Suprapubic skin (tissue), 4 donors: Measurements from ENCODE around the gene SOCS3.

Experiments
- EP300 ChIP-seq: sonication (generic); formaldehyde crosslinking; IDR thresholded peaks from one replicate; pipeline ENCODE4 v1.6.1; 2017; ENCODE audit warnings: antibody characterized with exemption
- POLR2AphosphoS5 ChIP-seq, 3 donors: sonication (generic); formaldehyde crosslinking; IDR thresholded peaks; one replicate each; pipeline ENCODE4 v1.6.1; 2017; ENCODE audit warnings: antibody characterized with exemption in 3 of 3
- TF ChIP-seq, protein P1 (sequence below), 2 donors: fragments of 200-600 bp in 1 of 2; fragments of 450-650 bp in 1 of 2; sonication (generic) in 1 of 2; IDR thresholded peaks; one replicate each; pipeline ENCODE4 v1.5.1; 2016 to 2019; ENCODE audit warnings: antibody characterized with exemption in 2 of 2, mild to moderate bottlenecking in 1 of 2, moderate library complexity in 1 of 2

DNA sequence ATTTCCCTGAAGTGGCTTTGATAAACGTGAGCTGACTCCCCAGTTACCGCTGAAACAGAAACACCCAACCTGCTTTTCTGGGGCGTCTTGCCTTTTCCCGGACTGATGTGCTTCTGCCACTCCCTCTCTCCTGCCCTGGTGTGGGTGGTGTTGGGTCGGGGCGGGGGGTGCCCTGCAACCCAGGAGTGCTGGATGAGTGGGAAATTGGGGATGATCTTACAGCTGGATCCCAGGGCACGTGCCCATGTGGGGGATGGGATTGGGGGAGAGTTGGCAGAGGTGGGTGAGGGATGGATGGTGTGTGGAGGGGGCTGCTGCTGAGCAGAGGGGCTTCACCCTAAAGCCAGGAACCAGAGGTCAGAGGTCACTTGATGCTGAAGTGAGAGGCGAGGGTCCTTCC lies 47.0 kb upstream of the SOCS3 start:
- TF ChIP-seq EP300, result no peak
- TF ChIP-seq, protein P1, sequence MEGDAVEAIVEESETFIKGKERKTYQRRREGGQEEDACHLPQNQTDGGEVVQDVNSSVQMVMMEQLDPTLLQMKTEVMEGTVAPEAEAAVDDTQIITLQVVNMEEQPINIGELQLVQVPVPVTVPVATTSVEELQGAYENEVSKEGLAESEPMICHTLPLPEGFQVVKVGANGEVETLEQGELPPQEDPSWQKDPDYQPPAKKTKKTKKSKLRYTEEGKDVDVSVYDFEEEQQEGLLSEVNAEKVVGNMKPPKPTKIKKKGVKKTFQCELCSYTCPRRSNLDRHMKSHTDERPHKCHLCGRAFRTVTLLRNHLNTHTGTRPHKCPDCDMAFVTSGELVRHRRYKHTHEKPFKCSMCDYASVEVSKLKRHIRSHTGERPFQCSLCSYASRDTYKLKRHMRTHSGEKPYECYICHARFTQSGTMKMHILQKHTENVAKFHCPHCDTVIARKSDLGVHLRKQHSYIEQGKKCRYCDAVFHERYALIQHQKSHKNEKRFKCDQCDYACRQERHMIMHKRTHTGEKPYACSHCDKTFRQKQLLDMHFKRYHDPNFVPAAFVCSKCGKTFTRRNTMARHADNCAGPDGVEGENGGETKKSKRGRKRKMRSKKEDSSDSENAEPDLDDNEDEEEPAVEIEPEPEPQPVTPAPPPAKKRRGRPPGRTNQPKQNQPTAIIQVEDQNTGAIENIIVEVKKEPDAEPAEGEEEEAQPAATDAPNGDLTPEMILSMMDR (IDR thresholded peaks at IDR 0.05), result no peak
- TF ChIP-seq POLR2AphosphoS5 (IDR thresholded peaks at IDR 0.05), result no peak
